Memory B cell (primary cell): ENCODE measurements around the gene PHLPP1.

Experiments used
- ATAC-seq: fragments of 150-1000 bp; cut with Tn5 transposase; 2 replicates; pipeline ENCODE4 v1.10.0; 2021; ENCODE audit warnings: low read depth, mild to moderate bottlenecking, moderate library complexity
- DNase-seq, 2 donors: peaks; one replicate each; pipeline ENCODE4 v3.0.0; 2022; ENCODE audit warnings: low spot score in 2 of 2
- H3K27ac Mint-ChIP-seq: one replicate; pipeline ENCODE4 v1.8.0; 2022; ENCODE audit warnings: mild to moderate bottlenecking, moderate library complexity, mixed read lengths
- H3K27me3 Mint-ChIP-seq: one replicate; pipeline ENCODE4 v1.8.0; 2022; ENCODE audit warnings: mixed read lengths
- H3K36me3 Mint-ChIP-seq: one replicate; pipeline ENCODE4 v1.8.0; 2022; ENCODE audit warnings: mild to moderate bottlenecking, mixed read lengths
- H3K4me1 Mint-ChIP-seq: one replicate; pipeline ENCODE4 v1.8.0; 2022; ENCODE audit warnings: mixed read lengths
- H3K4me3 Mint-ChIP-seq: one replicate; pipeline ENCODE4 v1.8.0; 2022; ENCODE audit warnings: mild to moderate bottlenecking, moderate library complexity, mixed read lengths
- H3K9me3 Mint-ChIP-seq: one replicate; pipeline ENCODE4 v1.8.0; 2022; ENCODE audit warnings: mixed read lengths

PHLPP1 gene

GRCh38 chr18:62839874-62840713 is 124.8 kb downstream of the PHLPP1 start:
- ATAC-seq (no peak), DNase-seq (no peak)
- no peaks in the 10 kb centered on the region for H3K27me3 Mint-ChIP-seq
- no peaks in the 10 kb centered on the region for H3K36me3 Mint-ChIP-seq
- no peaks in the 10 kb centered on the region for H3K9me3 Mint-ChIP-seq
- H3K27ac Mint-ChIP-seq = no peak overlapping the region
- no peak overlapping the region for H3K4me3 Mint-ChIP-seq
- H3K4me1 Mint-ChIP-seq = peaks cover 17% of the 10 kb centered on the region

- Mint-ChIP-seq H3K9me3 (no peaks in the 10 kb centered on the region), H3K27ac (no peak overlapping the region), H3K27me3 (no peaks in the 10 kb centered on the region), H3K4me3 (no peak overlapping the region), H3K36me3 (no peaks in the 10 kb centered on the region), H3K4me1 (peaks cover 20% of the 10 kb centered on the region)
- ATAC-seq (no peak), DNase-seq (no peak)
These were observed 126.1 kb downstream of the PHLPP1 start for GRCh38 chr18:62841405-62841804.

- no peak overlapping the region for H3K4me3 Mint-ChIP-seq
- DNase-seq = no peak
- no peaks in the 10 kb centered on the region for H3K27me3 Mint-ChIP-seq
- H3K36me3 Mint-ChIP-seq = no peaks in the 10 kb centered on the region
- no peak for ATAC-seq
- H3K4me1 Mint-ChIP-seq = peaks cover 20% of the 10 kb centered on the region
- H3K9me3 Mint-ChIP-seq = no peaks in the 10 kb centered on the region
- no peak overlapping the region for H3K27ac Mint-ChIP-seq
These were observed 127.6 kb downstream of the PHLPP1 start for GRCh38 chr18:62842898-62843297.

GRCh38 chr18:62844850-62845643 is 129.7 kb downstream of the PHLPP1 start:
- DNase-seq = no peak
- Mint-ChIP-seq H3K27me3 (no peaks in the 10 kb centered on the region), H3K27ac (no peak overlapping the region), H3K4me3 (no peak overlapping the region), H3K4me1 (peaks cover 12% of the 10 kb centered on the region), H3K36me3 (no peaks in the 10 kb centered on the region), H3K9me3 (no peaks in the 10 kb centered on the region)
- ATAC-seq = no peak

GRCh38 chr18:62846313-62846712 is 131.0 kb downstream of the PHLPP1 start:
- ATAC-seq (no peak), DNase-seq (no peak)
- Mint-ChIP-seq H3K27ac (peak overlapping the region; percentile 3), H3K36me3 (no peaks in the 10 kb centered on the region), H3K27me3 (no peaks in the 10 kb centered on the region), H3K4me3 (no peak overlapping the region), H3K9me3 (no peaks in the 10 kb centered on the region), H3K4me1 (peaks cover 9% of the 10 kb centered on the region)

- DNase-seq (no peak), ATAC-seq (no peak)
- H3K27ac Mint-ChIP-seq = no peak overlapping the region
- H3K36me3 Mint-ChIP-seq = no peaks in the 10 kb centered on the region
- H3K9me3 Mint-ChIP-seq = no peaks in the 10 kb centered on the region
- no peaks in the 10 kb centered on the region for H3K27me3 Mint-ChIP-seq
- H3K4me3 Mint-ChIP-seq = no peak overlapping the region
- H3K4me1 Mint-ChIP-seq = peaks cover 9% of the 10 kb centered on the region
These were observed 131.7 kb downstream of the PHLPP1 start for GRCh38 chr18:62847081-62847480.

GRCh38 chr18:62848946-62849345 is 133.6 kb downstream of the PHLPP1 start:
- Mint-ChIP-seq H3K36me3 (no peaks in the 10 kb centered on the region), H3K4me3 (no peak overlapping the region), H3K4me1 (peaks cover 10% of the 10 kb centered on the region), H3K9me3 (no peaks in the 10 kb centered on the region), H3K27ac (no peak overlapping the region), H3K27me3 (no peaks in the 10 kb centered on the region)
- DNase-seq (no peak), ATAC-seq (no peak)

GRCh38 chr18:62850619-62851306 is 135.4 kb downstream of the PHLPP1 start:
- no peak for ATAC-seq
- no peaks in the 10 kb centered on the region for H3K9me3 Mint-ChIP-seq
- DNase-seq = no peak
- peaks cover 3% of the 10 kb centered on the region for H3K4me1 Mint-ChIP-seq
- H3K27me3 Mint-ChIP-seq = no peaks in the 10 kb centered on the region
- H3K4me3 Mint-ChIP-seq = no peak overlapping the region
- H3K36me3 Mint-ChIP-seq = no peaks in the 10 kb centered on the region
- no peak overlapping the region for H3K27ac Mint-ChIP-seq

- ATAC-seq (no peak), DNase-seq (no peak)
- Mint-ChIP-seq H3K4me1 (peaks cover 3% of the 10 kb centered on the region), H3K9me3 (no peaks in the 10 kb centered on the region), H3K27ac (no peak overlapping the region), H3K27me3 (no peaks in the 10 kb centered on the region), H3K4me3 (no peak overlapping the region), H3K36me3 (no peaks in the 10 kb centered on the region)
These were observed 137.5 kb downstream of the PHLPP1 start for GRCh38 chr18:62852851-62853250.

GRCh38 chr18:62856294-62856693 is 141.0 kb downstream of the PHLPP1 start:
- peaks cover 3% of the 10 kb centered on the region for H3K4me1 Mint-ChIP-seq
- H3K9me3 Mint-ChIP-seq = no peaks in the 10 kb centered on the region
- no peak for ATAC-seq
- no peaks in the 10 kb centered on the region for H3K36me3 Mint-ChIP-seq
- no peak overlapping the region for H3K27ac Mint-ChIP-seq
- DNase-seq = no peak
- no peak overlapping the region for H3K4me3 Mint-ChIP-seq
- no peaks in the 10 kb centered on the region for H3K27me3 Mint-ChIP-seq

GRCh38 chr18:62857263-62857976 is 142.1 kb downstream of the PHLPP1 start:
- no peak overlapping the region for H3K27ac Mint-ChIP-seq
- no peaks in the 10 kb centered on the region for H3K36me3 Mint-ChIP-seq
- H3K4me1 Mint-ChIP-seq = peaks cover 3% of the 10 kb centered on the region
- DNase-seq (no peak), ATAC-seq (no peak)
- no peaks in the 10 kb centered on the region for H3K9me3 Mint-ChIP-seq
- no peak overlapping the region for H3K4me3 Mint-ChIP-seq
- no peaks in the 10 kb centered on the region for H3K27me3 Mint-ChIP-seq

GRCh38 chr18:62860062-62860461 is 144.7 kb downstream of the PHLPP1 start:
- no peak for ATAC-seq
- DNase-seq = no peak
- H3K4me3 Mint-ChIP-seq = no peak overlapping the region
- no peaks in the 10 kb centered on the region for H3K4me1 Mint-ChIP-seq
- H3K27ac Mint-ChIP-seq = no peak overlapping the region
- no peaks in the 10 kb centered on the region for H3K9me3 Mint-ChIP-seq
- H3K36me3 Mint-ChIP-seq = no peaks in the 10 kb centered on the region
- no peaks in the 10 kb centered on the region for H3K27me3 Mint-ChIP-seq

GRCh38 chr18:62862466-62862865 is 147.1 kb downstream of the PHLPP1 start:
- Mint-ChIP-seq H3K36me3 (peaks cover 3% of the 10 kb centered on the region), H3K9me3 (no peaks in the 10 kb centered on the region), H3K27ac (no peak overlapping the region), H3K27me3 (no peaks in the 10 kb centered on the region), H3K4me1 (no peaks in the 10 kb centered on the region), H3K4me3 (no peak overlapping the region)
- ATAC-seq (no peak), DNase-seq (no peak)
